HepG2 (cell line): ENCODE results near the gene SNRNP48. TPM values are rescaled to one million over a fixed set of nuclear protein-coding genes. Genes with fewer than 3 reads are reported as not detected.
A peak's percentile ranks its signal among the peaks of the same experiment; 100 is the strongest.

Source experiments
- CBX2 ChIP-seq, 2 experiments: fragments of 200-600 bp in 1 of 2; sonication (generic); formaldehyde crosslinking in 1 of 2; IDR thresholded peaks; 2 replicates each; pipeline versions ENCODE4 v1.7.0 to v1.8.1; 2018 to 2022; ENCODE audit warnings: low read depth in 2 of 2, low read length in 1 of 2, mild to moderate bottlenecking in 1 of 2, missing genetic modification reagents in 1 of 2
- CBX5 ChIP-seq: sonication (generic); formaldehyde crosslinking; IDR thresholded peaks from 2 replicates; pipeline ENCODE4 v1.4.0; 2020; ENCODE audit warnings: missing genetic modification reagents, borderline replicate concordance
- FOXP1 ChIP-seq, 2 experiments: fragments of 450-650 bp in 1 of 2; IDR thresholded peaks; 2 replicates each; pipeline ENCODE4 v1.6.1; 2017 to 2018; ENCODE audit warnings: antibody characterized with exemption in 1 of 2
- MTA3 ChIP-seq: sonication (generic); formaldehyde crosslinking; IDR thresholded peaks from 2 replicates; pipeline ENCODE4 v1.4.0; 2020; ENCODE audit warnings: missing genetic modification reagents
- NCOR1 ChIP-seq: fragments of 200-600 bp; sonication (generic); IDR thresholded peaks from 2 replicates; pipeline ENCODE4 v1.7.0; 2017; ENCODE audit warnings: antibody characterized with exemption, low read length, borderline replicate concordance
- PITX1 ChIP-seq: sonication (generic); formaldehyde crosslinking; IDR thresholded peaks from 2 replicates; pipeline ENCODE4 v1.5.1; 2020; ENCODE audit warnings: mild to moderate bottlenecking, missing genetic modification reagents
- PLRG1 ChIP-seq: fragments of 450-650 bp; conservative IDR thresholded peaks from 2 replicates; pipeline ENCODE4 v1.6.1; 2016
- SMC3 ChIP-seq: IDR thresholded peaks from 2 replicates; pipeline ENCODE4 v1.6.1; 2011; ENCODE audit warnings: low read length, improper control_type of control experiment
- ZNF382 ChIP-seq: sonication (generic); formaldehyde crosslinking; IDR thresholded peaks from 2 replicates; pipeline ENCODE4 v1.5.0; 2020; ENCODE audit warnings: missing genetic modification reagents, mild to moderate bottlenecking, borderline replicate concordance
- ZNF510 ChIP-seq: sonication (generic); formaldehyde crosslinking; IDR thresholded peaks from 2 replicates; pipeline ENCODE4 v1.4.0; 2020; ENCODE audit warnings: low read depth, mild to moderate bottlenecking, missing genetic modification reagents
- ZNF564 ChIP-seq: sonication (generic); formaldehyde crosslinking; IDR thresholded peaks from 2 replicates; pipeline ENCODE4 v1.8.1; 2023; ENCODE audit warnings: mild to moderate bottlenecking, missing genetic modification reagents
- ZNF724P ChIP-seq: sonication (generic); formaldehyde crosslinking; IDR thresholded peaks from 2 replicates; pipeline ENCODE4 v1.8.0; 2022; ENCODE audit warnings: missing genetic modification reagents, borderline replicate concordance
- ZSCAN20 ChIP-seq: sonication (generic); formaldehyde crosslinking; IDR thresholded peaks from 2 replicates; pipeline ENCODE4 v1.4.0; 2020; ENCODE audit warnings: missing genetic modification reagents, mild to moderate bottlenecking, borderline replicate concordance
- ZSCAN25 ChIP-seq: sonication (generic); formaldehyde crosslinking; IDR thresholded peaks from 2 replicates; pipeline ENCODE4 v1.8.0; 2022; ENCODE audit warnings: mild to moderate bottlenecking, missing genetic modification reagents
- polyA plus RNA-seq, 8 experiments: library from polyadenylated mRNA; depleted of rRNA in 3 of 8; stranded (reverse) in 7 of 8; unstranded in 1 of 8; fragments of >200 nt; fragmentation: Illumina TruSeq in 4 of 8; extraction: Trizol in 4 of 8; gene quantifications; 2 replicates each; pipeline versions ENCODE4 v1.2.1 to v1.2.3, GENCODE V29; 2011 to 2016; ENCODE audit warnings: low read depth in 4 of 8, missing spikeins in 1 of 8, mixed read lengths in 1 of 8; ENCODE audit not compliant: insufficient read depth in 1 of 8
- total RNA-seq, 5 experiments: library from RNA; depleted of rRNA; stranded (reverse); fragments of >200 nt; fragmentation: Illumina TruSeq; extraction: Trizol; gene quantifications; 2 replicates each; pipeline ENCODE4 v1.2.3, GENCODE V29; 2016; ENCODE audit warnings: low read depth in 1 of 5
- TF ChIP-seq, protein P1 (sequence below): sonication (generic); formaldehyde crosslinking; IDR thresholded peaks from 2 replicates; pipeline ENCODE4 v1.4.0; 2020; ENCODE audit warnings: missing genetic modification reagents
- TF ChIP-seq, protein P2 (sequence below): sonication (generic); formaldehyde crosslinking; IDR thresholded peaks from 2 replicates; pipeline ENCODE4 v1.4.0; 2020; ENCODE audit warnings: missing genetic modification reagents; ENCODE audit errors: not compliant biosample characterization
- TF ChIP-seq, protein P3 (sequence below): IDR thresholded peaks from 2 replicates; pipeline ENCODE4 v1.6.1; 2016; ENCODE audit warnings: low read depth, borderline replicate concordance
- TF ChIP-seq, protein P4 (sequence below): sonication (generic); formaldehyde crosslinking; IDR thresholded peaks from 2 replicates; pipeline ENCODE4 v1.4.0; 2020; ENCODE audit warnings: mild to moderate bottlenecking, low read depth, missing genetic modification reagents
- TF ChIP-seq, protein P5 (sequence below): sonication (generic); IDR thresholded peaks from 2 replicates; pipeline ENCODE4 v1.6.1; 2016; ENCODE audit warnings: low read depth, borderline replicate concordance
- TF ChIP-seq, protein P6 (sequence below): sonication (generic); formaldehyde crosslinking; IDR thresholded peaks from 2 replicates; pipeline ENCODE4 v1.5.0; 2020; ENCODE audit warnings: missing genetic modification reagents
- TF ChIP-seq, protein P7 (sequence below): IDR thresholded peaks from 2 replicates; pipeline ENCODE4 v1.6.1; 2016; ENCODE audit warnings: low read depth

SNRNP48 gene
- total and polyA plus RNA-seq, 2 of the 13 experiments (the other 11 are each of a cell fraction or from before 2014, with no cell fraction given): 17.5 to 47.5 TPM

DNA sequence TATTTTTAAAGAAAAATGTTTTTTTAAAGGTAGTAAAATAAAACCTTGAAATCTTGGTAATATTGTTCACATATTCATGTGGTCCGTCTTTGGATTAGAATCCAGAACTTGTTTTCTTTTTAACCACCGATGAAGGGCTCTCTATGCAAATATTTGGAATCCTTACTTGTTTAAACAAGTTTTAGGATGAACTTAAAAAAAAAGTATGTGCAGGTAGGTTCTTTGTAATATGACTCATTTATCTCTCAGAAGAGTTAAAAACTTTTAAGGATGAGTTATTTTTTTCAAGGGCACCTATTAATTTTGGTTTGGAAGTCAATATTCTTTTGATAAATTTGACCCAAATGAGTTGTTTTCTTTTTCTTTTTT lies 39.6 kb upstream of the SNRNP48 start (continued):
- TF ChIP-seq, protein P1, sequence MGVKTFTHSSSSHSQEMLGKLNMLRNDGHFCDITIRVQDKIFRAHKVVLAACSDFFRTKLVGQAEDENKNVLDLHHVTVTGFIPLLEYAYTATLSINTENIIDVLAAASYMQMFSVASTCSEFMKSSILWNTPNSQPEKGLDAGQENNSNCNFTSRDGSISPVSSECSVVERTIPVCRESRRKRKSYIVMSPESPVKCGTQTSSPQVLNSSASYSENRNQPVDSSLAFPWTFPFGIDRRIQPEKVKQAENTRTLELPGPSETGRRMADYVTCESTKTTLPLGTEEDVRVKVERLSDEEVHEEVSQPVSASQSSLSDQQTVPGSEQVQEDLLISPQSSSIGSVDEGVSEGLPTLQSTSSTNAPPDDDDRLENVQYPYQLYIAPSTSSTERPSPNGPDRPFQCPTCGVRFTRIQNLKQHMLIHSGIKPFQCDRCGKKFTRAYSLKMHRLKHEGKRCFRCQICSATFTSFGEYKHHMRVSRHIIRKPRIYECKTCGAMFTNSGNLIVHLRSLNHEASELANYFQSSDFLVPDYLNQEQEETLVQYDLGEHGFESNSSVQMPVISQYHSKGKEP (CRISPR knock-in tag): no peak
- TF ChIP-seq, protein P2, sequence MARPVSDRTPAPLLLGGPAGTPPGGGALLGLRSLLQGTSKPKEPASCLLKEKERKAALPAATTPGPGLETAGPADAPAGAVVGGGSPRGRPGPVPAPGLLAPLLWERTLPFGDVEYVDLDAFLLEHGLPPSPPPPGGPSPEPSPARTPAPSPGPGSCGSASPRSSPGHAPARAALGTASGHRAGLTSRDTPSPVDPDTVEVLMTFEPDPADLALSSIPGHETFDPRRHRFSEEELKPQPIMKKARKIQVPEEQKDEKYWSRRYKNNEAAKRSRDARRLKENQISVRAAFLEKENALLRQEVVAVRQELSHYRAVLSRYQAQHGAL: no peak
- TF ChIP-seq PITX1 (CRISPR knock-in tag) (no peak), ZNF382 (CRISPR knock-in tag) (no peak), PLRG1 (no peak), FOXP1 (IDR thresholded peaks at IDR 0.05) (no peak), FOXP1 (CRISPR knock-in tag; IDR thresholded peaks at IDR 0.05) (peak; percentile 68; the same call in 1 of the 2 replicates), ZSCAN25 (no peak), ZSCAN20 (CRISPR knock-in tag) (no peak), ZNF564 (CRISPR knock-in tag) (no peak), MTA3 (CRISPR knock-in tag) (no peak), ZNF724P (CRISPR knock-in tag) (no peak), CBX2 (IDR thresholded peaks at IDR 0.05; ENCODE audit: low read depth, low read length) (no peak), CBX2 (CRISPR knock-in tag; IDR thresholded peaks at IDR 0.05; ENCODE audit: low read depth) (no peak), CBX5 (no peak), ZNF510 (CRISPR knock-in tag) (no peak), SMC3 (no peak), NCOR1 (no peak; the same call in 1 of the 2 replicates)
- TF ChIP-seq, protein P3, sequence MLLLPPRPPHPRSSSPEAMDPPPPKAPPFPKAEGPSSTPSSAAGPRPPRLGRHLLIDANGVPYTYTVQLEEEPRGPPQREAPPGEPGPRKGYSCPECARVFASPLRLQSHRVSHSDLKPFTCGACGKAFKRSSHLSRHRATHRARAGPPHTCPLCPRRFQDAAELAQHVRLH (CRISPR knock-in tag): no peak
- TF ChIP-seq, protein P4, sequence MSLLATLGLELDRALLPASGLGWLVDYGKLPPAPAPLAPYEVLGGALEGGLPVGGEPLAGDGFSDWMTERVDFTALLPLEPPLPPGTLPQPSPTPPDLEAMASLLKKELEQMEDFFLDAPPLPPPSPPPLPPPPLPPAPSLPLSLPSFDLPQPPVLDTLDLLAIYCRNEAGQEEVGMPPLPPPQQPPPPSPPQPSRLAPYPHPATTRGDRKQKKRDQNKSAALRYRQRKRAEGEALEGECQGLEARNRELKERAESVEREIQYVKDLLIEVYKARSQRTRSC (CRISPR knock-in tag): no peak
- TF ChIP-seq, protein P5, sequence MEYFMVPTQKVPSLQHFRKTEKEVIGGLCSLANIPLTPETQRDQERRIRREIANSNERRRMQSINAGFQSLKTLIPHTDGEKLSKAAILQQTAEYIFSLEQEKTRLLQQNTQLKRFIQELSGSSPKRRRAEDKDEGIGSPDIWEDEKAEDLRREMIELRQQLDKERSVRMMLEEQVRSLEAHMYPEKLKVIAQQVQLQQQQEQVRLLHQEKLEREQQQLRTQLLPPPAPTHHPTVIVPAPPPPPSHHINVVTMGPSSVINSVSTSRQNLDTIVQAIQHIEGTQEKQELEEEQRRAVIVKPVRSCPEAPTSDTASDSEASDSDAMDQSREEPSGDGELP: no peak
- TF ChIP-seq, protein P6, sequence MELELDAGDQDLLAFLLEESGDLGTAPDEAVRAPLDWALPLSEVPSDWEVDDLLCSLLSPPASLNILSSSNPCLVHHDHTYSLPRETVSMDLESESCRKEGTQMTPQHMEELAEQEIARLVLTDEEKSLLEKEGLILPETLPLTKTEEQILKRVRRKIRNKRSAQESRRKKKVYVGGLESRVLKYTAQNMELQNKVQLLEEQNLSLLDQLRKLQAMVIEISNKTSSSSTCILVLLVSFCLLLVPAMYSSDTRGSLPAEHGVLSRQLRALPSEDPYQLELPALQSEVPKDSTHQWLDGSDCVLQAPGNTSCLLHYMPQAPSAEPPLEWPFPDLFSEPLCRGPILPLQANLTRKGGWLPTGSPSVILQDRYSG (CRISPR knock-in tag): no peak
- TF ChIP-seq, protein P7, sequence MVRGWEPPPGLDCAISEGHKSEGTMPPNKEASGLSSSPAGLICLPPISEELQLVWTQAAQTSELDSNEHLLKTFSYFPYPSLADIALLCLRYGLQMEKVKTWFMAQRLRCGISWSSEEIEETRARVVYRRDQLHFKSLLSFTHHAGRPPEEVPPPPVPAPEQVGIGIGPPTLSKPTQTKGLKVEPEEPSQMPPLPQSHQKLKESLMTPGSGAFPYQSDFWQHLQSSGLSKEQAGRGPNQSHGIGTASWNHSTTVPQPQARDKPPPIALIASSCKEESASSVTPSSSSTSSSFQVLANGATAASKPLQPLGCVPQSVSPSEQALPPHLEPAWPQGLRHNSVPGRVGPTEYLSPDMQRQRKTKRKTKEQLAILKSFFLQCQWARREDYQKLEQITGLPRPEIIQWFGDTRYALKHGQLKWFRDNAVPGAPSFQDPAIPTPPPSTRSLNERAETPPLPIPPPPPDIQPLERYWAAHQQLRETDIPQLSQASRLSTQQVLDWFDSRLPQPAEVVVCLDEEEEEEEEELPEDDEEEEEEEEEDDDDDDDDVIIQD (CRISPR knock-in tag): peak; percentile 67; the same call in 1 of the 2 replicates
